HL-60/S4 treated with retinoic acid at 250 ng/mL for 4 days and 3 days (cell line): Measurements from ENCODE around the gene SLAMF8.

Source experiments
- in situ Hi-C: fragments of 300-500 bp; cut with MboI; formaldehyde crosslinking; loops from 2 replicates; pipeline ENCODE4 v1.7.0; 2022; ENCODE audit warnings: low sequenced_read_pairs

Gene SLAMF8

DNA sequence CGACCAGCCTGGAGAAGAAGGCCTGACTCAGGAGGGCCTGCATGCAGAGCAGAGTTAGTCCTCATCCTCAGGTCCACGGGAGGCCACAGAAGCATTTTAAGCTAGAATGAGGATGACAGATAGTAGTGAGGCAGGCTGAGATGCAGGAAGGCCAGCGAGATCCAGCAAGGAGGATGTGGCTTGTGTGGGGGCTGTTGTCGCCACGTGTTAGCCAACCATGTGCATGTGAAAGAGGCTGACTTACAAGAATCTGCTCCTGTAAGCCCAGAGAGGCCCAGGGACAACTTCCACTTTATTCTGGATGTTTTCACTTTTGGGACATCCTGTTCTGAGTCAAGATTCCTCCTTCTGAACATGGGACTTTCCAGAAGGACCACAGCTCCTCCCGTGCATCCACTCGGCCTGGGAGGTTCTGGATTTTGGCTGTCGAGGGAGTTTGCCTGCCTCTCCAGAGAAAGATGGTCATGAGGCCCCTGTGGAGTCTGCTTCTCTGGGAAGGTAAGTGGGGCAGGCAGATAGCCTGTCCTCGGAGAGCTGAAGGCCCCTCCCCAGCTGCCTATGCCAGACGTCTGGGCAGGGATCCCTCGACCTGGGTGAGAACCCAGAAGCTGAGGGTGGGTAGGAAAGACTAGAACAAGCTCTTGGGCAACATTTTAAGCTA is at the start of gene SLAMF8:
TSS of gene SLAMF8 (plus strand) at position 433 of the 661 bp plus-strand sequence. CDS start at position 459, 26 bp downstream.
- in situ Hi-C loops = no loop called here

DNA sequence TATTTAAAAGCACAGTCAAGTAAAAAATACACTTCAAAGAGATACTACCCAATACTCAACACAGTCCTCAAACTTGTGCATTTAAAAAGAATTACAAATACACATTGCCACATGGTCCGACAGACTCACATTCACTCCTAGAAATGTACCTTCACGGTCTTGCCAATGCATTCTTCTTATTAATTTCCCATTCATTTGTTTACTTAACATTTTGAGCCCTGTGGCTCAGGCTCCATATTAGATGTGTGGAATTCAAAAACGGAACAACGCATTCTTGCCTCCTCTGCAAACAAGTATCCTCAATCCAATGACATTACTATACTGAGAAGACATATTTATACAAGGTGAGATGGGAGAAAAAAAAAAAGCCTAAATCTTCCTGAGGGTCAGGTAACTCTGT is 48.4 kb upstream of the SLAMF8 start:
- in situ Hi-C loops = no loop called here

DNA sequence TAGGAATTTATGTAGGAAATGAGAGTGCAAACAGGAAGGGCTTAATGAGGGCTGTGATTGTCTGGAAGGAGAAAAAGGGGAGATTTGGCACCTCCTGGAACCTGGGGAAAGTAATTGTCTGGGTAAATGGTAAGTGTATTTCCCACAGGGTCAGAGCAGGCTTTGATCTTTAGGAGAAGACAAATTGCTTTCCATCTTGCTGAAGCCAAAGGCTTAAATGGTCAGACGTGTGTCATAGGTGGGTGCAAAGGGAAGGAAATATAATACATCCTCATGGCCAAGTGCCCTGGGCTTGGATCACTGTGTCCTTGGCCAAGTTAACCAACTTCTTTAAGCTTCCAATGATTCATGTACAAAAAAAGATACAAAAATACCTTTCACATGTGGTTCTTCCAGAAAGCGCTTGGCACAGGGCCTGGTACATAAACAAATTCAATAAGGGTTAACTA is 47.2 kb upstream of the SLAMF8 start:
- in situ Hi-C loops = no loop called here

DNA sequence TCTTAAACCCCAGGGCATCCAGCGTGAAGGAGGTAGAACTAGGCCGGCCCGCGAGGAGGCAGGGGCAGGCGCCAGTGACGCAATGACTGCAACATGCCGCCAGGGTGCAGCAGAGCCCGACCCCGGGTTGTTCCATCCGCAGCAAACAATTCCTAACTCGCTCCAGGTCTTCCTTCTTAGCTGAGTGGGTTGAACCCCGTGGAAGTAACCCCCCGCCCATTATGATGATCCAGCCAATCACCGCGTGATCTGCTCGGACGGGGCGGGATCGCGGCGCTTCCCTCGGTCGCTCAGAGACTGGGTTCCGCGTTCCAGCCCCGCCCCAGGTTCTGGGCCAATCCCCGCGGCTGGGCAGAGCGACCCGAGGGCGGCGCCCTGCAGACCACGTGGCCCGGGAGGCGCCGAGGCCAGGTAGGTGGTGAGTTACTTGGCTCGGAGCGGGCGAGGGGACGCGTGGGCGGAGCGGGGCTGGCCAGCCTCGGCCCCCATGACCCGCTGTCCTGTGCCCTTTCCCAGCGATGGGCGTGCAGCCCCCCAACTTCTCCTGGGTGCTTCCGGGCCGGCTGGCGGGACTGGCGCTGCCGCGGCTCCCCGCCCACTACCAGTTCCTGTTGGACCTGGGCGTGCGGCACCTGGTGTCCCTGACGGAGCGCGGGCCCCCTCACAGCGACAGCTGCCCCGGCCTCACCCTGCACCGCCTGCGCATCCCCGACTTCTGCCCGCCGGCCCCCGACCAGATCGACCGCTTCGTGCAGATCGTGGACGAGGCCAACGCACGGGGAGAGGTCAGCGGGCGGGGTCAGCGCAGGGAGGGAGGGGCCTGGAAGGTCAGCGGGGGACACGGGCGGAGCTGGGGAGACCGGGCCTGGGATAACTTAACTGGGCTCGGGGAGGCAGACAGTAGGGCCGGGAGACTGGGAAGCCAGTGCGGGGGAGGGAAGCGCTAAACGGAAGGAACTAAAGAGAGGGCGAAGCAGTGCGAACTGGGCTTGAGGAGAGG is 45.8 kb upstream of the SLAMF8 start, which contains the start of gene DUSP23:
TSS of gene DUSP23 (plus strand) at position 380 of the 1,000 bp plus-strand sequence. CDS start at position 519, 139 bp downstream.
- in situ Hi-C loops = no loop called here

DNA sequence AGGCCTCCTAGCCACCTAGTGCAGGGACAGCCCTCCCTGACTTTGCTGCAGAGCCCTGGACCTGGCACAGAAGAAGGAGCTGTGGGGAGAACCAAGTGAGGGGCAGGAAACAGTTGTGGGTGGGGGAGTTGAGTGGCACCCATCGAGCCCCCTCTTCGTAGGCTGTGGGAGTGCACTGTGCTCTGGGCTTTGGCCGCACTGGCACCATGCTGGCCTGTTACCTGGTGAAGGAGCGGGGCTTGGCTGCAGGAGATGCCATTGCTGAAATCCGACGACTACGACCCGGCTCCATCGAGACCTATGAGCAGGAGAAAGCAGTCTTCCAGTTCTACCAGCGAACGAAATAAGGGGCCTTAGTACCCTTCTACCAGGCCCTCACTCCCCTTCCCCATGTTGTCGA is 44.7 kb upstream of the SLAMF8 start:
- in situ Hi-C loops = no loop called here

DNA sequence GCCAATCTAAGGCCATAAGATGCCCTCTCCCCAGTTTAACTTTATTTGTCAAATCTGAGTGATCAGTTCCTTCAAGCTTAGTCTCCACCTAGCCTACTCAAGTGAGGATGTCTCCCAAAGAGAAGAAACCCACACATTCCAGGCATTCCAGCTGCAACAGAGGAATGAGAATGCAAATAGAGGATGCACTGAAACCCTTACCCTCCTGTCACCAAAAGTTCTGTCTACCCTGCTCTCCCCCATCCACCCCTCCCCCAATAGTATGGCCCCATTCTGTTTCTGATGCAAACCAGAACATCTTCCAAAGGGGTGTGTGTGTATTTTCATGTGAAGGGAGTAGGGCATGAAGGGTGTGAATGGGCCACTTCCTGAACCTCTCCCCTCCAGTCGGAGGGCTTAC is 42.9 kb upstream of the SLAMF8 start:
- in situ Hi-C loops = no loop called here

DNA sequence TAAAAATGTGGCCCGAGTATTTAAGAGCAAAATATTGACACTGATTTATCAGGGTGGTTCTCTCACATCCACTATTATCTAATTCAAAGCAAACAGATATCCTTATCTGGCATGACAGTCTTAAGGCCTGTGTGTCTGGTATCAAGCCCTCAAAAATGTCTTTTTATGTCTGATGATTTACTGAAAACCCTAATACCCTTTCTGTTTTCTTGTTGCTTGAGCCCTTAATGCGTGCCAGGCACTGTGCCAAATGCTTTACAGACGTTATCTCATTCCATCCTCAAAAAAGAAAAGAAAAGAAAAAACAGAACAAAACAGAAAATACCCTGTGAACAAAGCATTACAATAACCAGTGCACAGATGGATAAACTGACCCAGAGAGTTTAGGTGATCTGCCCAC is 40.2 kb upstream of the SLAMF8 start:
- in situ Hi-C loops = no loop called here

DNA sequence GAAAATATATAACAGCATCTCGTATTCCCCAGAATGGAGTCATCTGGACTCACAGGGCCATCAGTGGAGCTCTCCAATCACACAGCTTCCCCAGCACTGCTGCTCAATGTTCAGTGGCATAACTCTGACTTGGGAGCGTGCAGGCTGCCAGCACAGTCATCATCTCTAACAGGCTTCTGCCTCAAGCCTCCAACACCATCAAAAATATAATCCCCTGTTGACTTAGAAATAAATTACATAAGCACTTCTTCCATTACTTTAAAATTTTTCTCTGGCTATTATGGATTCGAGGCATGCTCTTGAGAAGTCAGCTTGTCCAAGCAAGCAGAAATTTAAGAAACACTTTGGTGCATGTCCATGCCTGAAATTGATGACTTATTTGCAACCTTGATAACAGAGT is 39.7 kb upstream of the SLAMF8 start:
- in situ Hi-C loops = no loop called here

DNA sequence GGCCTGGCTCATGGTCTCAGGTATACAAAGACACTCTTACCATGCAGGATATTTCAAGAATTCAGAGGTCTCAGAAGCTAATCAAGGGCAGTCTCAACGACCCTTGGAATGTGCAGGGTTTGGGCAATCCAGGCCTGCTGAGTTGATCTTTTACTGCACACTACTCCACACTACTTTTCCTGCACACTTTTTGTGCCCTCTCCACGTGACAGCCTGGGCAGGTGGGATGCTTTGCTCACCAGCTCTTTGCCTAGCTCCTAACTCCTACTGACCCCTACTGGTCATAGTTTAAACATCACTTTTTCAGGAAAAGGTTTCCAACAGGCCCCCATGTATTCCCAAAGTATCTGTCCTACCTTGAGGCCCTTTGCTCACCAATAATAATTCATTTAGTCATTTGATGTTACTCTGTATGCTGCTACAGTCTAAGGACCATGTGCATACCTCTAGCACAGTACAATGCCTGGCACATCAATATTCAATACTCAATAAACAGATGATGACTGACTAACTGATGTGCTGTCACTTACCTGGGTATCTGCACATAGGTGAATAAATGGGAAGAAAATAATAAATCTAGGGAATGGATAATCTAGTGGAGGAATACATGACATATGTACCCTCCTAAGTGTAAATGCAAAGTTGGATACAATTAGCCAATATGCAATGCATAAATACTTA is 36.3 kb upstream of the SLAMF8 start:
- in situ Hi-C loops = loop anchor here (5.0 to 10.0 kb wide), 2 partner anchors 104 to 217 kb away; no protein-coding TSS in a partner anchor

DNA sequence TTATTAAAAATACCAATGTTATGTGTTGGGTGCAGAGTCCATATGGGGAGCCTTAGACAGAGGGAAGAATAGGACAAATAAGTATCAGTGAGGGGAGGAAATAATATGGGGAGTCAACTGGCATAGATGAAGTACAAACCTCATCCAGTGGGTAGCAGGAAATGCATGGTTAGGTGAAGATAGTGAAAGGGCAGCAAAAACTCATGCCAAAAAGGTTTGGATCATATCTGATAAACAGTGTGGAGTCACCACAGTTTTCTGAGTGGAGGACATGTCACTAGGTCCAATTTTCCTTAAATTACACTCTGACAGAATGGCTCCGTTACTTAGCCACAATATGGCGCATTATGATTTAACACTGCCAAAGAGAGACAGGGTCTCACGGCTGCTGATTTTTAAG is 35.6 kb upstream of the SLAMF8 start:
- in situ Hi-C loops = loop anchor here (5.0 to 10.0 kb wide), 2 partner anchors 104 to 216 kb away; no protein-coding TSS in a partner anchor

DNA sequence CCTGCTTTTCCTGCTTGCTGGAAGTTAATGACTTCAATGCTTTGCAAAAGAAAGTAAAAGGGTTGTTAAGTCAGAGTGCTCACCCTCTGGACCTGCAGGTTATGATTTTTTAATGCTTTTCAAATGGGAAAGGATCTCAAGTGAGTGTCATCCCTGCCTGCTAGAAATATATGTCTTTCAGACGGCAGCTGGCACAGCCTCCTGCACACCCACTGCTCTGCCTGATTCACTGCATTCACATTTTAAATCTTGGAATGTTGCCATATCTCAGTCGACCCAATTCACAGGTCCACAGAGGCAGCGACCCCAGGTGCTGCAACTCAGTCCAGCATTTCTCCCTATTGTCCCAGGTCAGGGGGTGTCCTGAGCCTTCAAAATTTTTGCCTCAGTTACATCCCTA is 35.2 kb upstream of the SLAMF8 start:
- in situ Hi-C loops = loop anchor here (5.0 to 10.0 kb wide), 2 partner anchors 103 to 216 kb away; no protein-coding TSS in a partner anchor

DNA sequence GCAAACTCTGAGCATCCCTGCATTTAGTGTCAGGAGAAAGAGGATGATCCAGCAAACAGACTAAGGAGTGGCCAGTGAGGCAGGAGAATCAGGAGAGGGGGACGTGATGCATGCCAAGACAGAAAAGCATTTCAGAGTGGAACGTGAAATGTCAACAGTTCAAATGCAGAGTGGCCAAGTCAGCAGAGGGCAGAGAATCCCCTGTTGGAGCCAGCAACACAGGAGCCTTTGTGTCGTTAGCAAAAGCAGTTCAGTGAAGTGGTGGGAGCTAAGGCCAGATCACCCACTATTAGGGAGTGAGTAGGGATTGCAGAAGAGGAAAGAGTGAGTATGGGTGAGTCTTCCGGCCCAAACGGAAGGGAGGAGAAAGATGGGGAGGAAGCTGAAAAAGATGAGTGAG is 31.1 kb upstream of the SLAMF8 start:
- in situ Hi-C loops = loop anchor here (10.0 kb wide), 1 partner anchor 99 kb away; no protein-coding TSS in a partner anchor

DNA sequence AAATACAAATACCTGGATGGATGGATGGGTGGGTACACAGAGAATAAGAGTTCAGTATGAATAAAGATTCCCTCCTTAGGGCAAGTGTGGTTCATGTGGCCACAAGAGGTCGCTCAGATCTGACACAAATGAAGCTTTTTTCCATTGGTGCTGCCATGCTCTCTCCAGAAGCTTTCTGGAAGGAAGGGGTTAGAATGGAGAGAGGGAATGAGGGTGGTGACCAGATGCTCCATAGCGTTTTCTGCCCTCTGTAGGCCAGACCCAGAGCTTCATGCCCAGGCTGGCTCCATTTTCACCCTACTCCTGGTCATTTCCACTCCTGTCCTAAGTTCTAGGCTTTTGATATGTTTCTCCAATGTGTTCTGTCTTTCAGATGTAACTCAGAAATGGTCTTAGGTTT is 27.8 kb upstream of the SLAMF8 start:
- in situ Hi-C loops = loop anchor here (10.0 kb wide), 1 partner anchor 96 kb away; no protein-coding TSS in a partner anchor

DNA sequence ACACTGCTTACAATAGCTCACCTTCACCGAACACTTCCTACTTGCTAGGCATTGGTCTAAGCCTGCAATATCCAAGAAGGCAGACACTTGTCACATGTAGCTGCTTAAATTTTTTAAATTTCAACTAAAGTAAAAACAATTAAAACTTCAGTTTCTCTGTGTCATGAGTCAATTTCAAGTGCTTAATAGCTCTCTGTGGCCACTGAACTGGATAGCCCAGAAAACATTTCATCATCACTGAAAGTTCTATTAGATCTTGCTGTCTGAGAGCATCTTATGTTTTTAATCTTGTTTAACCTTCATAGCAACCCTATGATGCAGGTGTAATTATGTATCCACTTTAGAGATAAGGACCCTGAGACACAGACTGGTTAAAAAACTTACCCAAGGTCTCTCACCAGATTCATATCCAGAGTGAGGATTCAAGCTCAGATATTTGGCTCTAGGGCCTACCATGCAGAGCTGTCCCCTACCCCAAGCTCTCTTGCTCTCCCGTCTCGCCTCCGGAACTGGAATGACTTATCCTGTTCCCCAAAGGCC is 27.2 kb upstream of the SLAMF8 start:
- in situ Hi-C loops = loop anchor here (10.0 kb wide), 1 partner anchor 95 kb away; no protein-coding TSS in a partner anchor

DNA sequence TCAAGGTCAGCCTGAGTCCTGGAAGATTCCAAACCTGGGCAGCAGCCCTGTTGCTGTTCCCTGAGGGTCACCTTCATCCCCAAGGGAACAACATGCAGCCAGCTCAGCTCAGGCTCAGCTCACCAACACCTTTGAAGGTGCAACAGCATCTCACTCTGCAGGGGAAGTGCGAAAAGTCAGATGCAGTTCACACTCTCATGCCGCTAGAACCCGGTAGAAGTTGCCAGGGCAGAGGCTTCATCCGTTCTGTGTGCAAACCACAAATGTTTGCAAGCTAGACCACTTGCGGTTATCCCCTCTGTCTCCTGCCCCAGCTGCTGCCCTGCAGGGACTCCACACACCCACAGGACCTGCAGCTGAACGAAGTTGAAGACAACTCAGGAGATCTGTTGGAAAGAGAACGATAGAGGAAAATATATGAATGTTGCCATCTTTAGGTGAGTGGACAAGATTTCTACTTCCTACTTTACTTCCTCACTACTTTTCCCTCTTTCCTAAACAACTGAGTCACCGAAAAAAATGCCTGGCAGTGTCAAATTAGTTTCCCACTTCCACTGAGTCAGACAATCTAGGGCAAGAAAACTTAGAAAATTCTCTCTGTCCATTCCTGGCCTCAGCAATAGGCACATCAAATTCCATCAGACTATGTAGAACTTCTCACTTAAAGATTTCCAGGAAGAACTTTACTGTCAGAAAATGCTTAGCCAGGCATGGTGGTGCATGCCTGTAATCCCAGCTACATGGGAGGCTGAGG is 26.3 kb upstream of the SLAMF8 start:
- in situ Hi-C loops = no loop called here

DNA sequence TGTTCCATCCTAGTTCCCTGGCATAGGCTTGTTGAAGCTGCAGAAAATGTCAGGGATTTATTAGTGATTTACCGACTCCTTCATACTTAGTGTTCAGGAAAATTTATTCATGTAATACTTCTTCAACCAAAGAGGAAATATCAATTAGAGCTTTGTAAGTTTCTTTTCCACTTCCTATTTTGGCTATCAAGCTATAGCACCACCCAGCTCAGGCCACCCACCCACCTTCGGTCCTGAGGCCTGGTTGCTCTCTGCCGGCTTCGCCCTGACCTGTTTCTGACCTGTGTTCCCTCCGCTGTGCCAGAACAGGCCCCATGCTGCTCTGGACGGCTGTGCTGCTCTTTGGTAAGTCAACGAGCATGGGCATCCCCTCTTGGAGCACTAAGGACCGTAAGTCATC is 24.6 kb upstream of the SLAMF8 start, which contains the start of gene FCRL6:
TSS of gene FCRL6 (plus strand) at position 250 of the 400 bp plus-strand sequence. CDS start at position 315, 65 bp downstream.
- in situ Hi-C loops = no loop called here

DNA sequence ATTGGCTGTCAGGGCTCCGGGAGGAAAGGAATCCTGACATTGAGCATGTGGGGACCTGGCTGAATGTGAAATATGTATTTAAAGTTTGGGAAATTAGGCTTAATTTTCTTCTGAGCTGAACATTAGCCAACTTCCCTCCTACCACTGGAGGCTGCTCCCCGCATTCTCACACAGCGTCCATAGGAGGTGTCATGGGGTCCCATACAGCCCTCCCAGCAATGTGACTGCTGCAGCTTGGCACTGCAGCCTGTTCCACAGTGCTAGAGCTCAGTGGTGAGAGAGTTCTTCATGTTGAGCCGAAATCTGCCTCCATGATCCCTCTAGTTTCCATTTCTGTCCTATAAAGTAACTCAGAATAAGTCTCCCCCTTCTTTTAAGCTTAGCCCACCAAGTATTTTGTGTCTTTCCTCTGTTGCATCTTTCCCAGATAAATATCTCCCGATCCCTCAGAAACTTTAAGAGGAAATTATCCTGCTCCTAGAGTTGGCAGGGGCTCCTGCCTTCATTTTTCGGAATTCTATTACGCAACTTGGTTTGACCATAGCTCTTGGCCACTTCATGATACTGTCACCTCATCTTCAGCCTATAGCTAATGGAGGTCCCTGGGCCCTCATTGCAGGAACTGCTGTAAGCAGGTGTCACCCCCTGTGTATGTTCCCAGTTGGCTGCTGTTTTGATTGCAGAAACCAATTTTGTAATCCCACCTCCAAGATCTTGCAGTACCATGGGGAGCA is 22.6 kb upstream of the SLAMF8 start:
- in situ Hi-C loops = no loop called here

DNA sequence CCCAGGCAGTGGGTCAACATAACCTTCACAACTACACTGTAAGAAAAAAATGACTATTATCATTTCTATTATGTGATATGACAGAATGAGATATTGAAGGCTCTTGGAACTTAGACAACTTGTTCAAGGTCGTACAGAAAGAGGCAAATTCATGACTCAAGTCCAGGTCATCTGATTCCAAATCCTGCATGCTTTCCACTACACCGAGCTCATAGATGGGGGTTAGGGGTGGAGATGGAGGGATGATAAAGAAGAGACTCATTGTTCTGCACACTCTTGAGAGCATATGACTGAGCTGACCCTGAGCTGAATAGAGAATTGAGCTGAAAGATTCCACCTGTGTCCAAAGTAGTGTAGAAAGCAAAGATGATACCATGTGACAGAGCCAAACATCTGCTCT is 21.7 kb upstream of the SLAMF8 start:
- in situ Hi-C loops = no loop called here

DNA sequence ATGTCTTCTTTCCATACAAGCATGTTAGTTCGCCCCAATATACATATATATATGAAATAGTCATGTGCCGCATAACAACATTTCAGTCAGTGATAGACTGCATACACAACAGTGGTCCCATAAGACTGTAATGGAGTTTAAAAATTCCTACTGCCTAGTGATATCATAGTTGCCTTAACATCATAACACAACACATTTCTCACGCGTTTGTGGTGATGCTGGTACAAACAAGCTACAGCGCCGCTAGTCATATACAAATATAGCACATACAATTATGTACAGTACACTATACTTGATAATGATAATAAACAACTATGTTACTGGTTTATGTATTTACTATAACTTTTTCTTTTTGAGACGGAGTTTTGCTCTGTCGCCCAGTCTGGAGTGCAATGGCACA is 10.7 kb upstream of the SLAMF8 start:
- in situ Hi-C loops = no loop called here
